ENCODE results near the gene SMARCC2. TPM values are rescaled to one million over a fixed set of nuclear protein-coding genes. Genes with fewer than 3 reads are reported as not detected.
"Not testable (repeated sequence)": the region's sequence is repeated elsewhere in the genome, so short reads cannot be mapped to it uniquely, and the experiment has no call there.

Gene SMARCC2
- total RNA-seq, 1 donor from 2014 or later = 63.4 TPM

DNA sequence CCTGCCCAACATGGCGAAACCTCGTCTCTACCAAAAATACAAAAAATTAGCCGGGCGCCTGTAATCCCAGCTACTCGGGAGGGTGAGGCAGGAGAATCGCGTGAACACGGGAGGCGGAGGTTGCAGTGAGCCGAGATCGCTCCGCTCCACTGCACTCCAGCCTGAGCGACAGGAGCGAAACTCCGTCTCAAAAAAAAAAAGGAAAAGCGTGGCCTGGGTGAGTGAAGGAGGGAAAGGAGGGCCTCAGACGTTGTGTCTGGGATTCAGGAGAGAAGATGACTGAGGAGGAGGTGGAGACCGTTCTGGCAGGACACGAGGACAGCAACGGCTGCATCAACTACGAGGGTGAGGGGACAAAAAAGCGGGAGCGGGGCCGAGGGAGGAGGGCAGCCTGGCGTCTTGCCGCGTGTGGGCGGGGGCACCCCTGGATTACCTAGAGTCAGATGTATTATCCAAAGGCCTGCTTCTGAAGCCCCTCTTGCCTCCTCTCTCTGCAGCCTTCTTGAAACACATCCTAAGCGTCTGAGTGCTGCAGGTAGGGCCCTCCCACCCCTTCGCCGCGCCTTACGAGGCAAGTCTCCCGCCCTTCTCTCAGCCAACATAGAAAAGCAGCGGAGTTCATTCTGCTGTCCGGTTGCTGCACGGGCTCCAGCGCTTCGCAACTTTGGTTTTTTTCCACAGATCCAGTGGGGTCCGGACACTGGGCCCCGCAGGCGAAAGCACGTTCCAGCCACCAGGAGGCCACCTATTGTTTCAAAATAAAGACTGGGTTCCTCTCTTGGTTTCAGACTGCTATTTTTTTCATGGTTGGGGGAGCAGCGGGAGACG, 31.9 kb downstream of the SMARCC2 start:
- intact Hi-C loops (cut with DNase I) = loop anchor here (2.0 to 5.0 kb wide), 2 partner anchors 31 to 40 kb away; partner anchors contain the start of genes RPL41 and ZC3H10
- ATAC-seq (ENCODE audit: poor library complexity) (peak; percentile 50), DNase-seq (peak; percentile 83)

DNA sequence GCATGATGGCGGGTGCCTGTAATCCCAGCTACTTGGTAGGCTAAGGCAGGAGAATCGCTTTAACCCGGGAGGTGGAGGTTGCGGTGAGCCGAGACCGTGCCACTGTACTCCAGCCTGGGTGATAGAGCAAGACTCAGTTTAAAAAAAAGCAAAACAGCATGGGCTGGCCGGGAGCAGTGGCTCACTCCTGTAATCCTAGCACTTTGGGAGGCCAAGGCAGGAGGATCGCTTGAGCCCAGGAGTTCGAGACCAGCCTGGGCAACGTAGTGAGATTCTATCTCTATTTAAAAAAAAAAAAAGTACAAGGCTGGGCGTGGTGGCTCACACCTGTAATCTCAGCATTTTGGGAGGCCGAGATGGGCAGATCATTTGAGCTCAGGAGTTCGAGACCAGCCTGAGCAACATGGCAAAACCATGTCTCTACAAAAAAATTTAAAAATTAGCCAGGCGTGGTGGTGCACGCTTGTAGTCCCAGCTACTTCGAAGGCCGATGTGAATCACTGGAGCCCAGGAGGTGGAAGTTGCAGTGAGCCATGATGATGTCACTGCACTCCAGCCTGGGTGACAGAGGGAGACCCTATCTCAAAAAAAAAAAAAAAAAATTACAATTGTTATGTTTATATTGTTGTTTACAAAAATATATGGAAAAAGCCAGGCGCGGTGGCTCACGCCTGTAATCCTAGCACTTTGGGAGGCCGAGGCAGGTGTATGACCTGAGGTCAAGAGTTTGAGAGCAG, 32.7 kb downstream of the SMARCC2 start:
- not testable (repeated sequence) for ATAC-seq (ENCODE audit: poor library complexity); DNase-seq
- intact Hi-C loops (cut with DNase I) = loop anchor here (5.0 kb wide), 1 partner anchor 39 kb away; the partner anchor contains the start of genes RPL41 and ZC3H10

DNA sequence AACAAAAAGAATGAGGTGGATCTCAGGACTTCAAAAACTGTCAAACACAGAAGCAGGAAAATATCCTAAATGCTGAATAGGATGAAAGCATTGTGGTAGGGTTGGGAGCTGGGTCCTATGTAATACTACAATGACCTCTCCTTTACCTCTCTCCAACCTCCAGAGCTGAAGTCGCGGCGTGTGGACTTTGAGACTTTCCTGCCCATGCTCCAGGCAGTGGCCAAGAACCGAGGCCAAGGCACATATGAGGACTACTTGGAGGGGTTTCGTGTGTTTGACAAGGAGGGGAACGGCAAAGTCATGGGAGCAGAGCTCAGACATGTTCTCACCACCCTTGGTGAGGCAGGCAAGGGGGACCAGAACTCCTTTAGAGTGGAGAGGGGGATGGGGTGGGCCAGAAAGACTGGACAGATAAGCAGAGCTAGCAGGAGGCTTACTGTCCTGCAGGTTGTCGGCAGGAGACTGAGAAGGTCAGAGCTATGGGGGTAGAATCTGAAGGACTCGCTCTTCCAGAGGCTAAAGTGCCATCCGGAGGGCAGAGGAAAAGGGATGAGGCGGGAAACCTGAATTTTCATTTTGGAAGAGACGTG, 33.9 kb downstream of the SMARCC2 start:
- DNase-seq (no peak), ATAC-seq (ENCODE audit: poor library complexity) (no peak)
- intact Hi-C loops (cut with DNase I) = loop anchor here (5.0 kb wide), 1 partner anchor 38 kb away; the partner anchor contains the start of genes RPL41 and ZC3H10

DNA sequence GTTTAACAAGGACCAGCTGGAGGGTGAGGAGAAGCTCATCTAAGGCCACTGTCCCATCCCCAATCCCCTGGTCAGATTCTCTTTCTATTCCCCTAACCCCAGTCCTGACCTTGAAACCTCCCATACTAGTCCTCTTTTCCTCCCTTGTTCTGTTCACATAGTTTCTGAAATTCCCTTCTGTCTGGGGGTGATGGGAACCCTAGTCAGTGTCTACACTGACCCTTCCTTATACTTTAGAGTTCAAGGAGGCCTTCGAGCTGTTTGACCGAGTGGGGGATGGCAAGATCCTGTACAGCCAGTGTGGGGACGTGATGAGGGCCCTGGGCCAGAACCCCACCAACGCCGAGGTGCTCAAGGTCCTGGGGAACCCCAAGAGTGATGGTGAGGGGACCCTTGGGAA, 34.5 kb downstream of the SMARCC2 start:
- ATAC-seq (ENCODE audit: poor library complexity) = no peak
- no peak for DNase-seq
- intact Hi-C loops (cut with DNase I) = loop anchor here (5.0 kb wide), 1 partner anchor 38 kb away; the partner anchor contains the start of genes RPL41 and ZC3H10

DNA sequence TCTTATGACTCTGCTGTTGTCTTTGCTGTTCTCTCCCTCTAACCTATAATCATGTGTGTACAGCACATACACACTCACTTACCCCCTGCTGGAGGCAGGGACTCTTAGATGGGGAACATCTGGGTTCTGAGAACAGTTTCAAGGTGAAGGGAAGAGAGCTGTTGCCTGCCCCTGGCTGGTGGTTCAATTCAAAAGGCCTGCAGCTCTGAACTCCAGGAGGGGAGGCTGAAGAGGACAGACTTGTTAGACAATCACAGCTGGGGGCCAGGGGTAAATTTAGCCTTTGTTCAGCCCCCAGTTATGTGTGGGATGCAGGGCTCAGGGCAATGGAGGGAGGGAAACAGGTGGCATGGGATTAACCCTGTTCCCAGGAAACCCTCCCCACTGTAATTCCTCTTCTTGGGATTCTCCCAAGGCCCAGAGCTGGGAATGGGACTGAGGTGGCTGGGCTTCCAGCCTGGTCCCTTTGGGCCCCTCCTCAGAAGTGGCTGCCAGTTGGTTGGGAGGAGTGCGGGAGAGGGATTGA, 35.0 kb downstream of the SMARCC2 start:
- DNase-seq (no peak), ATAC-seq (ENCODE audit: poor library complexity) (no peak)
- intact Hi-C loops (cut with DNase I) = no loop called here

DNA sequence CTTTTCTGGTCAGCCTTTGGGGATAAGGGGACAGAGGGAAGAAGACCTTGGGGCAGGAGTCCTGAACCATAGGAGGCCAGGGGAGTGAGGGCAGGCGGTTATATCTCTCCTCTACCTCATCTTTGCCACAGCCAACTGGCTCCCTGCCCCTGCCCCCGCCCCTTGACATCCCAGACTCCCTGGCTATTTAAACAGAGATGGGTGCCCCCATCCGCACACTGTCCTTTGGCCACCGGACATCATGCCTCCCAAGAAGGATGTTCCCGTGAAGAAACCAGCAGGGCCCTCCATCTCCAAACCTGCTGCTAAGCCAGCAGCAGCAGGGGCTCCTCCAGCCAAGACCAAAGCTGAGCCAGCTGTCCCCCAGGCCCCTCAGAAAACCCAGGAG, 35.6 kb downstream of the SMARCC2 start:
- DNase-seq = no peak
- intact Hi-C loops (cut with DNase I) = no loop called here
- ATAC-seq (ENCODE audit: poor library complexity) = no peak

DNA sequence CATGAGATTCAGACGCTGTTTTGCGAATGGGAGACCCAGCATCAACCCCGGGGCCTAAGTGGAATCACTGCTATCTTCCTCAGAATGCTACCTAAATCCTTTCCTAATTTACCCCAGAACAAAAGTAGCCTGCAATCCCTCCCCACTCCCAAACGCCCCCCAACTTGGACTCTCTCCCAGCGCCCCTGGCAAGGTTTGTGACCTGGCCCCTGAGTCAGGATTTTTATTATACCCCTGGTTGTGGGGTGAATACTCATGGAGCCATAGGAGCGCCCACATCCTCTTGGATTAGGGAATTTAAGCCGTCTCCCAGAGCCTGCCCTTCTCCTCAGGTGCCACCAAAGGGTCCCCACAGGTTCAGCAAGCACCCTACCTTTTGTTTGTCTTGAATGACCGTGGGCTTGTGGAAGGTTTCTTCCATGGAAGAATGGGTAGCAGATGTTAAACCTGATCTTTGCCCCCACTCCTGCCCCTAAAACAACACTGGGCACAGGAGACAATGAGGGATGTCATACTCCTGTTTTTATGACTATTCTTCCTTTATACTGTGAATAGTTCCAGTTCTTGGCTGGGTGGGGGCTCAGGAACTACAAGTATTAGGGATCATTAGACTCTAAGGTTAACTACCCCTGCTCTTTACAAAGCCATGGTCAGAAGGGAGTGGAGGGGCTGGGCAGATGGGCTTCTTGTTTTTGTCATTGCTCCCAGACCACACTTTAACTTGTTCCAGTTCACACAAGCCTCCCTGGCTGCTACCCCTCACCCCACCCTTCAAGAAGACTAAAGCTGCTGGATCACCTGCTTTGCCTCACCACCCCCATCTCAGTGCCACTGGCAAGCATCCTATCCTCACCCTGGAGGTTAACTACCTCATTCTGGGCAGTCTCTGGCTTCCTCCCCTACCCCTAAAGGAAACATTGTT, 36.3 kb downstream of the SMARCC2 start:
- no peak for ATAC-seq (ENCODE audit: poor library complexity)
- intact Hi-C loops (cut with DNase I) = no loop called here
- no peak for DNase-seq

DNA sequence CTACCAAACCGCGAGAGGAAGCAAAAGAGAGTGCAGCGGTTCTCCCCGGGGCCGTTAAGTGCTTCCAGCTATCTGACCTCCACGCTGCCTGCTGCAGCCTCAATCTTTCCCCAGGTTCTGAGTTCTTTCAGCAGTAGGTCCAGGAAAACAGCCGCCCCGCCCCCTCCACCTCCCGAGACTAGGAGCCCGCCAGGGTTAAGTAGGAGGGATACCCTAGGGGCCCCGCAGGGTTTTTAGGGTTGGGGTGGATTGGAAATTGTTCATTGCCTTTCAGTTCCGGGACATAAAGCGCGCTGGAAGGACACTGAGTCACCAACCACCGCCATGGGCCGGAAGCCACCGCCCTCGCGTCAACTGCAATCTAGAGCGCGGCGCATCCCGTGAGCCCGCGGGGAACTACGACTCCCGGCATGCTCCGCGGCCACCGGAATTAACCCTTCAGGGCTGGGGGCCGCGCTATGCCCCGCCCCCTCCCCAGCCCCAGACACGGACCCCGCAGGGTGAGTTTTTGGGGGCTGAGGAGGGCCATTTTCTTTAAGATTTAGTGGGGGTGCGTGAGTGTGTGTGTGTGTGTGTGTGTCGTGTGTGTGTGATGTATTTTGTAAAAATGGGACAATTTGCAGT, 37.0 kb downstream of the SMARCC2 start, which contains the start of gene MYL6B:
MYL6B (plus strand) TSS at position 456 of the 624 bp plus-strand sequence. CDS start 1,332 bp downstream, outside the sequence.
- peak; percentile 97 for DNase-seq
- intact Hi-C loops (cut with DNase I) = no loop called here
- ATAC-seq (ENCODE audit: poor library complexity) = peak; percentile 97

DNA sequence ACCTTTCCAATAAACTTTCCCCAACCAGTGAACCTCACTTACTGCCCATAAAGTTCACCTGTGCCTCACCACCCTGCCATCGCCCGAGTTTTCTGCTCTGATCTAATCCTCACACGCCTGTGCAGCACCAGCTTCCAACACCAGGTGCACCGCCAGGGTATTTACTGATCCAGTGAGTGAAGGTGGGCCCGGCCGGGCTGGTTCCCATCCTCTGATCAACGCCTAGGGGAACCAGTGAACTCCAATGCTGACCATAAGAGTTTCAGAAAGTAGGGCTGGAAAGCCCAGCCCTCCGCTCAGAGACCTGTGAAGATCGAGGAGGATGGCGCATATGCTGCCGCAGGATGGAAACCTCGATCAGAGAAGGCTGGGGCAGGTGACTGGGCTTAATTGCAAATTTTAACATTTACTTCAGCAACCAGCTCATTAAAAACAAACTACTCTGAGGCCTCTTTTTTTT, 37.6 kb downstream of the SMARCC2 start:
- DNase-seq (peak; percentile 61), ATAC-seq (ENCODE audit: poor library complexity) (peak; percentile 46)
- intact Hi-C loops (cut with DNase I) = no loop called here

DNA sequence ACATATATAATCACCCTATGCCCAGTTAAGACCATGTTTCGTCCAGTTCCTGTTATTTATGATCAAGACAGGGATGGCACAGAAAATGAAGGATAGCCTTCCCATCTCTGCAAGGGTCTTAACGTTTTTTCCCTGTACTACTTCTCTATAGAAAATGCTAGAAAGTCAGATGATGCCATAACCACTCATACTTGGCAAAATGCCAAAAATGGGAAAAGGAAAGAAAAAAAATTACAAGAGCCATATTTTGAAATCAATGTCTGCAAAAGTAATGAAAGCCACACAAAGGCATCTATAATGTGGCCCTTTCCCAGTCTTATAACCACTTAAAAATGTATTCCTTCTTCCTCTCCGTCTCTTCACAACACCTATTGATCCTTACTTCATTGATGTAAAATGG, 38.7 kb downstream of the SMARCC2 start:
- DNase-seq (no peak), ATAC-seq (ENCODE audit: poor library complexity) (no peak)
- intact Hi-C loops (cut with DNase I) = no loop called here

DNA sequence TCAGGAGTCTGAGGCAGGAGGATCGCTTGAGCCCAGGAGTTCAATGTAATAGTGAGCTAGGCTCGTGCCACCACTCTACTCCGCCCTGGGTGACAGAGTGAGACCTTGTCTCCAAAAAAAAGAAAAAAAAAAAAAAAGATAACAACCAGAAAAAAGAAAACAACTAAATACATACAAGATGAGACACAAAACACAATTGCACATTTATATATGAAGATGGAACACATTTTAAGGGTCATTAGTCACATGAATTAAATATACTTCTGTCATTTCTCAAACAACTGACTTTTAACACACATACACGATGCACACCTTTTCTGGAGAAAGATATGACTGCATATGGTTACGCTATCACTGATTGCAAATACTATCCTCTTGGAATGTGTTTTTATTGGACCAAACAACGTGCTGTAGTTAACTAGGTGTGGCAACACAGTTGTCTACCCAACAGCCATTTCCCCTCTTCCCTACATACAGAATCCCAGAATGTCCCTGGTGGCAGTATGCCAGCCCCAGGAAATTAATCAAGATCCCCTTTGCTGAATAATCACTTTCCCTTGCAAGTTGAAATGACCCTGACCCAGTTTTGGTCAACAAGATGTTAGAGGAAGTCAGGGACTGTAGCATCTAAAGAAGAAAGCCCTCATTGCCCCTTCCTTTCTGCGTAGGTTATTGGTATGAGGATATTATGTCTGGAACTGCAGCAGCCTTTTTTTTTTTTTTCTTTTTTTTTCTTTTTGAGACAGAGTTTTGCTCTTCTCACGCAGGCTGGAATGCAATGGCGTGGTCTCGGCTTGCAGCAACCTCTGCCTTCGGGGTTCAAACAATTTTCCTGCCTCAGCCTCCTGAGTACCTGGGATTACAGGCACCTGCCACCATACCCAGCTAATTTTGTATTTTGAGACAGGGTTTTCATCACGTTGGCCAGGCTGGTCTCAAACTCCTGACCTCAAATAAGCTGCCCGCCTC, 42.5 kb downstream of the SMARCC2 start:
- intact Hi-C loops (cut with DNase I) = no loop called here
- ATAC-seq (ENCODE audit: poor library complexity) (peak; percentile 7), DNase-seq (no peak)

DNA sequence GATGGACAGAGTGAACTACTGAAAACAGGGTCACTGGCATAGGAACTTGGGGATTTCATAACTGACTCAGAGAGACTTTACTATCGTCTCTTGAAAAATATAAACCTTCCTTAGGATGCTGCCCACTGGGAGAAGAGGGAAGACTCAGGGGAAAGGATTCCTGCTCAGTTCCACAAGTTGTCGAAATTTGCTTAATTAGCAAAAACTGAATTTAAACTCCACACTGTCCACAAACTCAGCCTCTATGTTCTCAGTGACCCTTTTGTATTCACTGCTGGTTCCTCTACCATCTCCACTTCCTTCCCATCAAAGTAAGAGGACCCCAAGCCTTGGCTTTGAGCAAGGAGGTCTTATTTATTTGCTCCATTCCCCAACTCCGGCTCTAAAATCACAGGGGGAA, 44.1 kb downstream of the SMARCC2 start:
- intact Hi-C loops (cut with DNase I) = no loop called here
- DNase-seq (no peak), ATAC-seq (ENCODE audit: poor library complexity) (no peak)

DNA sequence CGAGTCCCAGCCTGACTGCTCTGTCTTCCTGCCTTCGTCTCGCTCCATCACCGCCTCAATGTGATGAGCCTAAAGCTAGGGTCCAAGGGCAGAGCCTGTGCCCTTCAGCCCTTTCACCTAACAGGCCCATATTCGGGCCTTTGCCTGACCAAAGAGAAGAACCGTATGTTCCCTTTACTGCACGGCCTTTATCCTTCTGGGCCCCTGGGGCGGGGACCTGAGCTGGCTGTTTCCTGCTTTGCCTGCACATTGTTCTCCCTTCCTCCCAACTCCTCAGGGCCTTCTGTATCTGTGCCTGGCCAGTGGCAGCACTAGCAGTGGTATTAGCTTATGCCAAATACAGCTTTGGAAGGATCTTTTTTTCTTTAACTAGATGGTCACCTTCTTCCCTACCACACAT, 45.4 kb downstream of the SMARCC2 start:
- intact Hi-C loops (cut with DNase I) = no loop called here
- DNase-seq = peak; percentile 62
- peak; percentile 56 for ATAC-seq (ENCODE audit: poor library complexity)

DNA sequence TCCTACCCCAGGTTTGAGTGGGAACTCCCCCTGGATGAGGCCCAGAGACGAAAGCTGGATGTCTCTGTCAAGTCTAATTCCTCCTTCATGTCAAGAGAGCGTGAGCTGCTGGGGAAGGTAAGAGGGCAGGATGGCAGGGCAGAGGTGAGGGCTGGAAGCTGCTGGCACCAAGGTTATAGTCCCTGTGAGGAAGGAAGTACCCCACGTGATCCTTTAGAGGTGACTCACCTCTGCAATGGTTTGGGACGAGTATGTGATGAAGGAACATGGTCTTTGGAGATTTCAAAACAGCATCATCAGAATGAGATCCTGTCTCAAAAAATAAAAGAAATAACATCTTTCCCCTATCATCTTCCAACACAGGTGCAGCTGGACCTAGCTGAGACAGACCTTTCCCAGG, 46.1 kb downstream of the SMARCC2 start:
- intact Hi-C loops (cut with DNase I) = no loop called here
- DNase-seq (no peak), ATAC-seq (ENCODE audit: poor library complexity) (no peak)

DNA sequence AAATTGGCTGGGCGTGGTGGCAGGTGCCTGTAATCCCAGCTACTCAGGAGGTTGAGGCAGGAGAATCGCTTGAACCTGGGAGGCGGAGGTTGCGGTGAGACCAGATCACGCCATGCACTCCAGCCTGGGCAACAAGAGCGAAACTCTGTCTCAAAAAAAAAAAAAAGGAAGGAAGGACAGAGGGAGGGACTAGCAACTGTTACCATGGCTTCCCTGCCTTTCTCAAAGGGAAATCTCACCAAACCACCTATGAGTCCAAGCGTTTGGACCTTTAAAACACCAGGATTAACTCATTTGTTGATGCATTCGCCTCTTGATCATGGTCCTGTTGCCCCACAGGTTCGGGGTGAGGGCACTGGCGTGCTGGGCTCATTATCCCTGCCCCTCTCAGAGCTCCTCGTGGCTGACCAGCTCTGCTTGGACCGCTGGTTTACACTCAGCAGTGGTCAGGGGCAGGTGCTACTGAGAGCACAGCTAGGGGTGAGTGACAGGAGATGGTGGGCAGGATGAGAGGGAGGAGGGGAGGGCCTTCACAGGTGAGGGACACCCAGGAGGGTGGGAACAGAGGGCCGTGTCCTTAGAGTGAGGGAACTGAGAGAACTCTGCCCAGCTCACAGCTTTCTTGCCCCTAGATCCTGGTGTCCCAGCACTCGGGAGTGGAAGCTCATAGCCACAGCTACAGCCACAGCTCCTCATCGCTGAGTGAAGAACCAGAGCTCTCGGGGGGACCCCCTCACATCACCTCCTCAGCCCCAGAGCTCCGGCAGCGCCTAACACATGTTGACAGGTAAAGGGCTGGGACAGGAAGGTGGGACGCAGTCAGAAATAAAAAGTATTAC, 47.1 kb downstream of the SMARCC2 start:
- no peak for ATAC-seq (ENCODE audit: poor library complexity)
- intact Hi-C loops (cut with DNase I) = no loop called here
- no peak for DNase-seq

Measured in Right ventricle myocardium superior (tissue), 1 donor.